Iris pigment epithelial cell (primary cell): ENCODE measurements around the gene PC.

Experiments
- DNase-seq: peaks from one replicate; pipeline ENCODE4 v3.0.0-alpha.2; 2011; ENCODE audit warnings: low read depth

PC gene

GRCh38 chr11:66864924-66865697 is 93.1 kb downstream of the PC start:
- no peak for DNase-seq

DNA sequence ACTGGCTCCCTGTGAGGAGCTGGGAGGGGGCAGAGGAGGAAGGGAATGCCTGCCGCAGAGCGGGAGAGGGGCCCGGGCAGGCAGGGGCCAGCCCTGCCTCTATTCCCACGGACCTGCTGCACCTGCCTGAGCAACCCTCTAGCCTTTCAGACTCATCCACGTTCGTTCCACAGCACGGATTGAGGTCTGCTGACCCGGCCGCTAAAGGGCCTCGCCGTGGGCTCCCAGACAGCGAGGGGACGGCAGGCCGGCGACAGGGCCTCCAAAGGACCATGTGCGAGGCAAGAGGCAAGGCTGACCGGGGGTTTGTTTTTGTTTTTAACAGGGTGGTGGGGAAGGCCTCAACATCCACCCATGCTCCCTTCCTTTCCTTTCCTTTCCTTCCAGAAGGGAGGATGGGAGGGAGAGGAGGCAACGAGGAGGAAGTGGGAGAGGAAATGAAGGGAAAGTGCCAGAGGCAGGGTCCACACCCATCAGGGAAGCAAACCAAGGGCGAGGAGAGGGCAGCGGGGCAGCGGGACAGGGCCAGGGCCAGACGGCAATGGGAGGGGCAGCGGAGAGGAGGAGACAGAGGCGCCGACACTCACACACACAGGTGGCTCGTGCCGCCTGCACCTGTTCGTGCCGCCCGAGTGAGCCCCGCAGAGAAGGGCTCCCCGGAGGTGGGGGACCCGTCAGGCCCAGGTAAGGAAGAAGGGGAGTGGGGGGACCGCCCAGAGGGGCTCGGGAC is 93.8 kb downstream of the PC start:
- DNase-seq: no peak

- no peak for DNase-seq
Measured at GRCh38 chr11:66863428-66864125, 94.6 kb downstream of the PC start.

GRCh38 chr11:66862559-66863037 is 95.6 kb downstream of the PC start:
- no peak for DNase-seq

DNA sequence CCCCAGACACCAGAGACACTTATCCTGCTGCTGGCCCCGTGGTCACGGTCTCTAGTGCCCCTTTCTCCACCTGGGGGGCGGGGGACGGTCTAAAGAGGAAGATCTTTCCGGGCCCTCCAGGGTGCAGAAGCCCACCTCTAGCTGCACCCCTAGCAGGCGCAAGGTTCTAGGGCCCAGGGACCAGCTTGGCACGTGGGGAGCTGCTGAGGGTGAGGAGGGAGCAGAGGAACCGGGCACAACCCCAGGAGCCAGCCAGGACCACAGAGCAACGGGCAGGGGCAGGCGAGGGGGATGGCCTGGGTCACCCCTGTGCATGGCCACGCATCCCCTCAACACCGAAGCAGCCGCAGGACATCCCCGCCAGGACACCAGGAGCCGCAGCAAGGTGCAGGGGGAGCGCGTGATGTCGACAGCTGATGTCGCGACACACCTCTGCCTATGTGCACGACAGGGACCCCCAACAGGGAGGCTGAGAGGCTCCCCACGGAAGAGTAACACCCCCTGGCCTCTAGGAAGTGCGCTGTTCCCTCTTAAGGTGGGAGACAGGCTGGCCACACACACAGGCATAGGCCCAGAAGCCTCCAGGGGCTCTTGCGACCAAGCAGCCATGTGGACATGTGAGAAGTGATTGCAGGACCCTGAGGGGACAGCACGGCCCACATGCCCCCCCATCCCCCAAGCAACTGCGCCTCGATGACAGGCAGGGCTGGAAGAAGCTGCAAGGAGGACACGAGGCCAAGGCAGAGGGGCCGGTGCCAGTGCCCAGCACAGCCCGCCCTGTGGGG is 96.2 kb downstream of the PC start:
- DNase-seq: no peak

GRCh38 chr11:66861038-66861773 is 97.0 kb downstream of the PC start:
- DNase-seq: no peak

DNA sequence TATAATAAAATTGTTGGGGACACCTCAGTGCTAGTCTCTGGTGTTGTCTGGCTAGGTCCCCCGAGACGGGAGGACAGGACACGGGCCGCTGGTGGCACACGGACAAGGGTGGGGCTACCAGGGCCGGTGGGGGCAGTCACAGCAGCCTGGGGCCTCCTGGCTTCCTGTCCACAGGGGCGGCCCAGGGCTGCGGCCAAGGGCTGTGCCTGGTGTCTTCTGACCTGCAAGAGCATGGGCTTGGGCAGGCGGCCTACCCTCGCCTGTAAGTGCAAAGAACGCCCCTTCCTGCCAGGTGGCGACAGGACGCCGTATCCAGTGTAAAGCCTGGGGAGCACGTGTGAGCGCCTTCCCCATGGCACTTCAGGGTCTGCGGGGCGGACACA is 97.7 kb downstream of the PC start:
- no peak for DNase-seq

GRCh38 chr11:66859686-66860448 is 98.3 kb downstream of the PC start:
- DNase-seq: no peak

GRCh38 chr11:66858939-66859685 is 99.1 kb downstream of the PC start:
- DNase-seq: no peak

- DNase-seq: no peak
Measured at GRCh38 chr11:66858186-66858938, 99.8 kb downstream of the PC start.

- no peak for DNase-seq
Measured at GRCh38 chr11:66857927-66858185, 100.3 kb downstream of the PC start.

- no peak for DNase-seq
Measured at GRCh38 chr11:66857234-66857926, 100.8 kb downstream of the PC start.

GRCh38 chr11:66856496-66857233 is 101.5 kb downstream of the PC start, which contains the start of gene LRFN4:
Gene LRFN4 (plus strand): TSS chr11:66857064. CDS start chr11:66857745, 681 bp downstream.
- DNase-seq: no peak

DNA sequence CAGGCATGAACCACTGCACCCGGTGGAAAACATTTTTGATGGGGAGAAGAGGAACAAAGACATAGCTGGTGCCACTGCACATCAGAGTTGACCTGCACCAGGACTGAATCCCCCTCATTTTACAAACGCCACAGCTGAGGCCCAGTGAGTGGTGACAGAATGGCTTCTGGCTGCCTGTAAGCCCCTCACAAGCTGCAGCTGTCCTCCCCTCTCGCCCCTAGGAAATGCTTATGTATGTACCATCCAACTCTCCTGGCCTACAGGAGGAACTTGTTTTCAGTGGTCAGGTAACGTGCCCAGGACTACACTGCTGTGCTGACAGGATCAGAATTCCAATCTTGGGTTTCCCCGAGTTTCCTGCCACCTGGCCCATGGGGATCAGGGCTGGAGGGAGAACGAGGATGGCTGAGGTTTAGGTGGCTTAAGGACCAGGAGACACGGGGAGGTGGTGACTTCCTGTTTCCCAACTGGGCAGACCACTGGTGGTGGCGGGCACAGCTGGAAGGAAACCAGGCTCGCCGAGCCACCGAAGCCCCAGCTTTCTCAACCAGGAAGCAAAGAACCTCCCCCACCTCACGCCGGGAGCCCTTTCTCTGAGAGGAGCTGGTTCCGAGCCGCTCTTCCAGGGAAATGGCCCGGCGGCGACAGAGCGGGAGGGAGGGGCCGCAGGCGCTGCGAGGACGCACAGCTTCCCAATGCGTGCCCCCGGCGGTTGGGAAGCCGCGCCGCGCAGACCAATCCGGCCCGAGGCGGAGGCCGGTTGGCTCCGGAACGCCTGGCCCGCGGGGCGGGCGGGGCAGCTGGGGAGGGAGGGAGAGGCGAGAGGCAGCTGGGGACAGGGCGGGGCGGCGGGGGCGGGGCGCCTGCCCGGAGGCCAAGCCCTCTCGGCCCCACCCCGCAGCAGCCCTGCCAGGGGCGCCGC is 102.3 kb downstream of the PC start:
- peak; percentile 90 for DNase-seq

- no peak for DNase-seq
Measured at GRCh38 chr11:66854729-66855211, 103.4 kb downstream of the PC start.

DNA sequence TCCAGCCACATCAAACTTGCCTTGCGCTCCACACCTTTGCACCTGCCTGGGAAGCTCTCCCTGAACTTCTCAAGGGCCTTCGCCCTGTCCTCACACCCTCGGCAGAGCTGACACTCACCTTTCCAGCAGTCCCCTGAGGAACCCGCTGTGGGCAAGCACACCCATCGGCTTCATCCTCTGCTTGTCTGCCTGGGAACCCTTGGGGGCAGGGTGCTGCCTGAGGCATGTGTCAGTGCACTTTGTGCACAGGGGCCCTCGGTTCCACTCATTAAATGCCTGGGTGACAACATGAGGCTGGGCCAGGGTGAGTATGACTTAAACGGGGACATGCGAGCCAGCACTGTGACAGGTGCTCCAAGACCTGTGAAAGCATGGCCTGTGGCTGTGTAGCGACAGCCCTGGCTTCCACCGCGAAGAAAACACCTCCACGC is 103.9 kb downstream of the PC start:
- no peak for DNase-seq
